GM12874 (cell line): ENCODE measurements around the gene SPATA24.
A peak's percentile ranks its signal among the peaks of the same experiment; 100 is the strongest.

Experiments
- TF ChIP-seq, protein P1 (sequence below): IDR thresholded peaks from 2 replicates; pipeline ENCODE4 v1.5.1; 2011; ENCODE audit warnings: low read depth, mild to moderate bottlenecking, control low read depth, low read length, moderate library complexity; ENCODE audit not compliant: insufficient read depth

The SPATA24 gene

DNA sequence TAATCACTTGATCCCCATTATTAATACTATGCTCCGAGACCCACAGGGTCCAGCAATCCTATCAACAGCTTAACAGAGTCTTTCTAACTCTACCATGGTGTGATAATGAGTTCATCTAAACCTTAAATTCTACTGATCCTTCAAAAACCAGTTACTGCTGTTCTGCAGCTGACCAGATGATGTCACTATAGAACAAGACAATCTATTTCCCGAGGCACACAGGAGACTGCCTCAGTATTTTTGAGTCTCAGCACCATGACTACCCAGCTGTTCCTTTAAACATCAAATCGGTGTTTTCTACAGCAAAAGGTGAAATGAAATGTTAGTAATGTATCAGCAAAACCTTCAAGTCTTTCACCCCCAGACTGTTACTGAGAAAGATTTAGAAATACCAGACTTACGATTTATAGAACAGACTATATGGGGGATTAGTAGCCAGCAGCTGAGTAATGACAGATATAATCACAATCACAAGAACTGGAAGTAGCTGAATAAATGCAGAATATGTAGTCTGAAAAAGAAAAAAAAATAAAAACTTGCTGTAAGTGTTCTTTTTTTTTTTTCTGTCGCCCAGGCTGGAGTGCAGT lies 18.5 kb upstream of the SPATA24 start:
- TF ChIP-seq, protein P1, sequence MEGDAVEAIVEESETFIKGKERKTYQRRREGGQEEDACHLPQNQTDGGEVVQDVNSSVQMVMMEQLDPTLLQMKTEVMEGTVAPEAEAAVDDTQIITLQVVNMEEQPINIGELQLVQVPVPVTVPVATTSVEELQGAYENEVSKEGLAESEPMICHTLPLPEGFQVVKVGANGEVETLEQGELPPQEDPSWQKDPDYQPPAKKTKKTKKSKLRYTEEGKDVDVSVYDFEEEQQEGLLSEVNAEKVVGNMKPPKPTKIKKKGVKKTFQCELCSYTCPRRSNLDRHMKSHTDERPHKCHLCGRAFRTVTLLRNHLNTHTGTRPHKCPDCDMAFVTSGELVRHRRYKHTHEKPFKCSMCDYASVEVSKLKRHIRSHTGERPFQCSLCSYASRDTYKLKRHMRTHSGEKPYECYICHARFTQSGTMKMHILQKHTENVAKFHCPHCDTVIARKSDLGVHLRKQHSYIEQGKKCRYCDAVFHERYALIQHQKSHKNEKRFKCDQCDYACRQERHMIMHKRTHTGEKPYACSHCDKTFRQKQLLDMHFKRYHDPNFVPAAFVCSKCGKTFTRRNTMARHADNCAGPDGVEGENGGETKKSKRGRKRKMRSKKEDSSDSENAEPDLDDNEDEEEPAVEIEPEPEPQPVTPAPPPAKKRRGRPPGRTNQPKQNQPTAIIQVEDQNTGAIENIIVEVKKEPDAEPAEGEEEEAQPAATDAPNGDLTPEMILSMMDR: peak; percentile 71

DNA sequence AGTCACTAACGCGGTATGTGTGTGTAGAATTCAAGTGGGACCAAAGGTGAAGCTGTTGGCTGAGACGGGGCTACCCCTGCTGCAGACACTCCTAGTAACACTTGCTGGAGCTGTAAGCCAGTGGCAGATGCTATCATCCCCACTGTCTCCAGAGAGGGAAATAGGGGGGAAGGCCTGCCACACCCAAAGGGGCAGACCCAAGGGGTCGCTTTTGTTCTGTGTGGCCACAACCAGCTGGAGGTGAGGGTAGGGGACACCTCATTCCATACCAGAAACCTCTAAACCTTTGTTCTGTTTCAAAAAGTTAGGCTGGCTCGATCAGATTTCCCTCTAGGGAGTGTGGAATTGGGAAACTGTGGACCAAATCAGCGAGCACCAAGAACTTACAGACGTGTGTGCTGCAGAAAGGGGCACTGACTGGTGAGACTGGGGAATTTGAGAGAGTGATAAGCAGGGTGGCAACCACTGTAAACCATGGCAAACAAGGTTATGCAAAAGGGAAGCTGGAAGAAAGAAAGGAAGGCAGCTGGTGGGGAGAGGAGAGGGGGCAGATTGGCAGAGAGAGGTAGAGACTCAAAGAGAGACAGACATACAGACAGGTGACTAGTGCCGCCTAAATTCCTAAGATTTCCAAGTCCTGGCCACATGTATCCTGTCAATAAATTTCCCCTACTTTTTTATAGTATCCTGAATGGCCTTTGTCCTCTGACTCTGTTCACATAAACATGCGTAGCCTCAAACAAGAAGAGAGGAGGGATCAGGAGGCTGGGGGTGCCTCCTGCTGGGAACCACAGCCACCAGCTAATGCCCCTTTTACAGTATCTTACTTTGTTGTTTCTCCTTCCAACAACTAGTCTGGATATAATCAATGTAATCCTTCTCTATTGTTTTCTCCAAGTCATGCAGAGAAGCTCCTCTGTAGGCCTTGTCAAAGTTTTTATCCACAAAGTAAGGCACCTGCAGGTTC lies 15.6 kb upstream of the SPATA24 start:
- TF ChIP-seq, protein P1: no peak

DNA sequence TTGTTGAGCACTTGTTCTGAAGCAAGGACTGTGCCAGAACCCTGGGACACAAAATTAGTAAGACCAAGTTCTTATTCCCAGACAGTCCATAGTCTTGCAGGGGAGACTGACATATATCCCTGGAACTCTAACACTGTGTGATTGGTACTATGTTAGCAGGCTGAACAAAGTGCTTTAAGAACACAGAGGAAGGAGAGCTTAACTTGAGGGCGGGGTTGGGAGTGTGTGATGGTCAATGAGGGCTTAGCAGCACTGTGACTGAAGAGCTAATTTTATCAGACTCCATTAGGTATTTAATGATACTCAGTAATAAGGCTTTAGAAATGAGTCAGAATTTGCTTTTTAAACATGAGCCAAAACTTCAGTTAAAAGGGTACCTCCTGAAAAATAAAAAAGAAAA lies 14.9 kb upstream of the SPATA24 start:
- TF ChIP-seq, protein P1: no peak

DNA sequence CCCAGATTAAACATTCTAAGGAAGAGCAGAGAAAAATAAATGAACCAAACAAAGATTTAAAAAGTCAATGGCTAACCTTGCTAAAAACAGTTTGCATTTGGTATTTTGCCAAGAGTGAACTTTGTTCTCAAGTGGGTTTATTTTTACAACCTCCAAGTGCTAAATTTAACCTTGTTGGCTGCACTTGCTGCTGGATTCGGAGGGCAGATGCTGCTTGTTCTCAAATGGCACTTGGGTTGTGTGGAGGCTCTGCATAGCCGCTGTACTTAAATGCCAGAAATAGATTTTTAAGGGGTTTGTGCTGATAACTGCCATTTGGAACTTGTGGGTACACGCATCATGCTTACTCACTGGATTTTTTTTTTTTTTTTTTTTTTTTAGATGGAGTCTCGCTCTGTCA lies 13.3 kb upstream of the SPATA24 start:
- TF ChIP-seq, protein P1: no peak

DNA sequence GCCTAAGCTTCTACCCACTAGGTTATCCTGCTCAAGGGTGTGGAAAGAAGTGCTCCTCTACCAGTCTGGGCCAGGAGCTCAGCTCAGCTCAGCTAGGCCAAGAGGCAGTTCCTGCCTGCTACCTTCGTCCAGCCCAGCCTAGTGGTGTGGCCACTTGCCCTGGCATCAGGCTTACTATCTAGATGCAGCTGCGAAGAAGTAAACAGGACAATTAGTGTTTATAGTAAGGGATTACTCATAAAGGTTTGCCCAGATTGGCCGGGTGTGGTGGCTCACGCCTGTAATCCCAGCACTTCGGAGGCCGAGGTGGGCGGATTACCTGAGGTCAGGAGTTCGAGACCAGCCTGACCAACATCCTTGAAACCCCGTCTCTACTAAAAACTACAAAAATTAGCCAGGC lies 12.8 kb upstream of the SPATA24 start:
- TF ChIP-seq, protein P1: no peak

DNA sequence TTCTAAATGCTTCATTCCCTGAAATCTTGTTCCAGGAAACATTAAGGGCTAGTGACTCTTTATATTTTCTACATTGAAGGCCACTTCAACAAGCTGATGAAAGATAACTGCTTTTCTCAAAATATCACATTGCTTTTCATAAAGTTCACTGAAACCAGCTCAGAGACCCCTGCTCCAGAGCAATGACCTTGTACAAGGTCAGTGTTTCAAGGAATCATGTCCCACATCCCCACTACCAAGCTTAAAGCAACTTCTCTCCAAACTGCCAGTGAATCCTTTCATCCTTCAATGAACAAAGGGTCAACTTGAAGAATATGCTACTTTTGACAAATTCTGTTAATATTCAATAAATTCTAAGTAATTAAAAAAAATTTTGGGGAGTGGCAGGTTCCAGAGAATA lies 12.0 kb upstream of the SPATA24 start:
- TF ChIP-seq, protein P1: no peak

DNA sequence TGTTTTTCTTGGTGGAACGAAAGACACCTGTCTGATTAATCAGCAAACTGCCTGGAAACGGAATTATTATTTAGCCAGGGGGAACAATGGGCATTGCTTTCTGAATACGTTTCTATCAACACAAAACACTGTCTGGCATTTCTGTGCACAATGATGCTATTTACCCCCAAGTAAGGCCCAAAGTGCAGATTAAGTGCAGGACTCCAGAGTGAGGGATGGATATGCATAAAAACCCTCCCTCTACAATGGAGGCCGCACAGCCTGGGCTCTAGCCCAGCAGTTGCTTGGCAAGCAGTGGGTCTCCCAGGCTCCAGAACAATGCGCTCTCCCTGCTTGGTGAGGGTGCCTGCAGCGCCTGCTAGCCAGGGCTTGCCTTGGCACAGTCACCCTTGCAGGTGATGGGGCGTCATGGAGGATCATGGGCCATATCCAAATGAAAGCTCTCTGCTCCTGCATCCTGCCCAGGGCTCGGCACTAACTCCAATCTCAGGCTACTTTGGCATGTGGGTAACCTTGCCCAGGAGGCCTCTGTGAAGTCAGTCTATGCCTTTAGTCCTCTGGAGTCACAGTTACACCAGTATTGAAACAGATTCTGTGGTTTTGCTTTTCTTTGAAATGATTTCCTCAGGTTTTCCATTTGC lies 11.5 kb upstream of the SPATA24 start:
- TF ChIP-seq, protein P1: no peak
